H9 (cell line): Measurements from ENCODE around the gene IFI27L1. TPM values are rescaled to one million over a fixed set of nuclear protein-coding genes. Genes with fewer than 3 reads are reported as not detected.

Source experiments
- DNase-seq: peaks from one replicate; pipeline ENCODE4 v3.0.0-alpha.2; 2017
- H2AFZ ChIP-seq: one replicate; pipeline ENCODE4 v1.6.1; 2013; ENCODE audit warnings: mild to moderate bottlenecking, low read length, control low read depth, moderate library complexity
- H2AK5ac ChIP-seq: 2 replicates; pipeline ENCODE4 v1.6.1; 2013; ENCODE audit warnings: low read length, control low read depth, mixed read lengths; ENCODE audit not compliant: insufficient read length
- H2BK120ac ChIP-seq: one replicate; pipeline ENCODE4 v1.6.1; 2013; ENCODE audit warnings: low read depth, mild to moderate bottlenecking, low read length, control low read depth, inconsistent platforms; ENCODE audit not compliant: poor library complexity, severe bottlenecking
- H2BK12ac ChIP-seq: 2 replicates; pipeline ENCODE4 v1.6.1; 2013; ENCODE audit warnings: low read length, control low read depth, mixed read lengths, low read depth; ENCODE audit not compliant: insufficient read length
- H2BK15ac ChIP-seq: 2 replicates; pipeline ENCODE4 v1.6.1; 2013; ENCODE audit warnings: low read depth, low read length, control low read depth
- H2BK20ac ChIP-seq: one replicate; pipeline ENCODE4 v1.6.1; 2013; ENCODE audit warnings: low read depth, mild to moderate bottlenecking, low read length, control low read depth, inconsistent platforms; ENCODE audit not compliant: poor library complexity, severe bottlenecking
- H2BK5ac ChIP-seq: 2 replicates; pipeline ENCODE4 v1.6.1; 2013; ENCODE audit warnings: low read length, control low read depth, mixed read lengths; ENCODE audit not compliant: insufficient read length
- H3K14ac ChIP-seq: 2 replicates; pipeline ENCODE4 v1.6.1; 2013; ENCODE audit warnings: low read length, control low read depth; ENCODE audit not compliant: insufficient read depth
- H3K18ac ChIP-seq: 2 replicates; pipeline ENCODE4 v1.6.1; 2013; ENCODE audit warnings: low read depth, mild to moderate bottlenecking, mixed read lengths, low read length, control low read depth; ENCODE audit not compliant: insufficient read length
- H3K23ac ChIP-seq: 2 replicates; pipeline ENCODE4 v1.6.1; 2013; ENCODE audit warnings: low read length, control low read depth, mixed read lengths, low read depth; ENCODE audit not compliant: insufficient read length
- H3K23me2 ChIP-seq: 2 replicates; pipeline ENCODE4 v1.6.1; 2013; ENCODE audit warnings: low read depth, mild to moderate bottlenecking, mixed read lengths, low read length, control low read depth; ENCODE audit not compliant: insufficient read length, poor library complexity, severe bottlenecking
- H3K27ac ChIP-seq: 2 replicates; pipeline ENCODE4 v1.5.1; 2013; ENCODE audit warnings: low read length, control low read depth, mixed read lengths, low read depth; ENCODE audit not compliant: insufficient read length
- H3K27me3 ChIP-seq: 2 replicates; pipeline ENCODE4 v1.6.1; 2013; ENCODE audit warnings: low read length, control low read depth, inconsistent platforms; ENCODE audit not compliant: insufficient read depth
- H3K4ac ChIP-seq: 2 replicates; pipeline ENCODE4 v1.6.1; 2013; ENCODE audit warnings: low read depth, mild to moderate bottlenecking, control low read depth, inconsistent platforms, low read length, moderate library complexity
- H3K4me1 ChIP-seq: 2 replicates; pipeline ENCODE4 v1.6.1; 2013; ENCODE audit warnings: low read length, control low read depth, inconsistent platforms; ENCODE audit not compliant: insufficient read depth
- H3K4me2 ChIP-seq: 2 replicates; pipeline ENCODE4 v1.6.1; 2013; ENCODE audit warnings: low read length, control low read depth, mixed read lengths; ENCODE audit not compliant: insufficient read length, insufficient read depth
- H3K56ac ChIP-seq: 2 replicates; pipeline ENCODE4 v1.6.1; 2013; ENCODE audit warnings: low read depth, mild to moderate bottlenecking, mixed read lengths, low read length, control low read depth; ENCODE audit not compliant: insufficient read length
- H3K79me1 ChIP-seq: 2 replicates; pipeline ENCODE4 v1.6.1; 2013; ENCODE audit warnings: low read depth, mild to moderate bottlenecking, moderate library complexity, low read length, control low read depth, inconsistent platforms; ENCODE audit not compliant: insufficient read depth, poor library complexity, severe bottlenecking
- H3K79me2 ChIP-seq: 2 replicates; pipeline ENCODE4 v1.6.1; 2013; ENCODE audit warnings: low read length, control low read depth, inconsistent platforms; ENCODE audit not compliant: insufficient read depth
- H3K9ac ChIP-seq: 2 replicates; pipeline ENCODE4 v1.6.1; 2013; ENCODE audit warnings: low read length, control low read depth, mixed read lengths; ENCODE audit not compliant: insufficient read length; ENCODE audit errors: extremely low read depth
- H3K9me3 ChIP-seq: one replicate; pipeline ENCODE4 v1.6.1; 2013; ENCODE audit warnings: low read depth, low read length, inconsistent platforms; ENCODE audit not compliant: control insufficient read depth
- H3T11ph ChIP-seq: one replicate; pipeline ENCODE4 v1.6.1; 2013; ENCODE audit warnings: mild to moderate bottlenecking, low read length, control low read depth, inconsistent platforms
- H4K20me1 ChIP-seq: one replicate; pipeline ENCODE4 v1.6.1; 2013; ENCODE audit not compliant: control insufficient read depth, insufficient read length, insufficient read depth
- H4K5ac ChIP-seq: 2 replicates; pipeline ENCODE4 v1.6.1; 2013; ENCODE audit warnings: low read depth, mild to moderate bottlenecking, mixed read lengths, low read length, control low read depth; ENCODE audit not compliant: insufficient read length
- H4K8ac ChIP-seq: replicated peaks from 2 replicates; pipeline ENCODE4 v1.6.1; 2013; ENCODE audit warnings: low read length, control low read depth, mixed read lengths, low read depth; ENCODE audit not compliant: insufficient read length
- H4K91ac ChIP-seq: 2 replicates; pipeline ENCODE4 v1.6.1; 2013; ENCODE audit warnings: low read depth, mild to moderate bottlenecking, moderate library complexity, mixed read lengths, low read length, control low read depth; ENCODE audit not compliant: insufficient read length
- H3K27ac Mint-ChIP-seq, 3 experiments: 2 replicates in 2 of 3; 3 replicates in 1 of 3; pipeline ENCODE4 v1.8.0; 2020 to 2021; ENCODE audit warnings: mixed read lengths in 3 of 3, mild to moderate bottlenecking in 1 of 3, moderate library complexity in 1 of 3
- H3K27me3 Mint-ChIP-seq: 2 replicates; pipeline ENCODE4 v1.8.0; 2021; ENCODE audit warnings: low read depth, mild to moderate bottlenecking, moderate library complexity, mixed read lengths
- H3K36me3 Mint-ChIP-seq, 3 experiments: 2 replicates in 2 of 3; 3 replicates in 1 of 3; pipeline ENCODE4 v1.8.0; 2020 to 2021; ENCODE audit warnings: low read depth in 3 of 3, mixed read lengths in 3 of 3; ENCODE audit not compliant: insufficient read depth in 1 of 3
- H3K4me1 Mint-ChIP-seq, 2 experiments: 2 replicates each; pipeline ENCODE4 v1.8.0; 2020; ENCODE audit warnings: mixed read lengths in 2 of 2
- H3K4me3 Mint-ChIP-seq, 2 experiments: 2 replicates in 1 of 2; 3 replicates in 1 of 2; pipeline ENCODE4 v1.8.0; 2020 to 2021; ENCODE audit warnings: mild to moderate bottlenecking in 2 of 2, mixed read lengths in 2 of 2, moderate library complexity in 1 of 2
- H3K9me3 Mint-ChIP-seq, 2 experiments: 2 replicates in 1 of 2; 3 replicates in 1 of 2; pipeline ENCODE4 v1.8.0; 2020; ENCODE audit warnings: mild to moderate bottlenecking in 2 of 2, mixed read lengths in 2 of 2, moderate library complexity in 1 of 2
- CTCF ChIP-seq: fragments of 200-600 bp; sonication (generic); conservative IDR thresholded peaks from 3 replicates; pipeline ENCODE4 v1.8.0; 2021; ENCODE audit warnings: antibody characterized with exemption, mild to moderate bottlenecking
- WGBS: extraction: QIAGEN DNeasy Blood & Tissue Kit; methylation state at CpG from one replicate; pipeline ENCODE4 v1.1.7; 2013; ENCODE audit warnings: missing lambda C conversion rate, low lambda C conversion rate, mixed read lengths; ENCODE audit not compliant: insufficient read length; ENCODE audit errors: extremely low coverage; 5-methylcytosine and 5-hydroxymethylcytosine counted together
- total RNA-seq: library from RNA; stranded (reverse); gene quantifications from 2 replicates; pipeline ENCODE4 v1.2.1, GENCODE V29; 2021

IFI27L1 gene
- total RNA-seq, 1 experiment from 2014 or later, result 27.4 TPM

GRCh38 chr14:94145902-94146527 is 64.9 kb downstream of the IFI27L1 start:
- Histone ChIP-seq H3K4ac (no peak overlapping the region), H4K20me1 (no peaks in the 10 kb centered on the region), H3K18ac (no peak overlapping the region), H3K79me2 (no peaks in the 10 kb centered on the region), H3K56ac (no peak overlapping the region), H3K4me1 (no peaks in the 10 kb centered on the region), H2BK120ac (no peak overlapping the region), H3K23me2 (peaks cover 2% of the 10 kb centered on the region), H2BK12ac (no peak overlapping the region), H2BK5ac (no peak overlapping the region), H3K23ac (no peak overlapping the region), H4K5ac (no peak overlapping the region), H2AK5ac (no peak overlapping the region), H3K79me1 (no peaks in the 10 kb centered on the region), H3K27ac (no peak overlapping the region), H3K14ac (no peak overlapping the region), H2BK20ac (peak overlapping the region; percentile 91), H2BK15ac (no peak overlapping the region), H3K27me3 (no peaks in the 10 kb centered on the region), H3T11ph (no peak overlapping the region), H4K8ac (no peak overlapping the region), H3K9me3 (no peaks in the 10 kb centered on the region), H4K91ac (no peak overlapping the region), H2AFZ (no peak overlapping the region), H3K4me2 (no peak overlapping the region), H3K9ac (no peak overlapping the region)
- no peak for TF ChIP-seq CTCF
- WGBS, result no CpG with 5 or more reads among the region's 6 CpGs
- no peak for DNase-seq
- Mint-ChIP-seq H3K9me3 (peaks cover 0 to 3% of the 10 kb centered on the region in 2 experiments; a peak in 1 of 5 replicates), H3K27ac (peak overlapping the region in 1 of 3 experiments; percentile 69; a peak in 1 of 7 replicates), H3K27me3 (peaks cover 3% of the 10 kb centered on the region; the same call in 1 of the 2 replicates), H3K4me3 (no peak overlapping the region), H3K36me3 (no peaks in the 10 kb centered on the region; a peak in 1 of 7 replicates), H3K4me1 (peaks cover 9 to 15% of the 10 kb centered on the region in 2 experiments)

Other genes with a start within 250 kb of the IFI27L1 start
- gene FAM181A, start 154.0 kb upstream of the IFI27L1 start, total RNA-seq, result not detected in 2 replicates
- 0.35 and 1.3 TPM in 2 replicates for gene ASB2, start 104.7 kb upstream of the IFI27L1 start, total RNA-seq
- not detected in 2 replicates for gene CCDC197, start 84.0 kb upstream of the IFI27L1 start, total RNA-seq
- 3.6 and 3.7 TPM in 2 replicates for gene OTUB2, start 55.0 kb upstream of the IFI27L1 start, total RNA-seq
- gene DDX24, start 108 bp upstream of the IFI27L1 start, total RNA-seq, result 172 TPM in 2 replicates
- gene IFI27, start 29.4 kb downstream of the IFI27L1 start, total RNA-seq, result 1.7 TPM in 2 replicates
- 28.6 and 32.5 TPM in 2 replicates for gene IFI27L2, start 48.3 kb downstream of the IFI27L1 start, total RNA-seq
- 3.9 and 5.1 TPM in 2 replicates for gene PPP4R4, start 93.0 kb downstream of the IFI27L1 start, total RNA-seq
- not detected in 2 replicates for gene SERPINA10, start 212.0 kb downstream of the IFI27L1 start, total RNA-seq
- not detected in 2 replicates for gene SERPINA6, start 242.0 kb downstream of the IFI27L1 start, total RNA-seq